IMR-90 (cell line): ENCODE data around the gene CYB5B. TPM values are rescaled to one million over a fixed set of nuclear protein-coding genes. Genes with fewer than 3 reads are reported as not detected.

Experiments
- ATAC-seq: fragments of 200-7000 bp; cut with Tn5 transposase; 2 replicates; pipeline ENCODE4 v1.9.1; 2020; ENCODE audit warnings: low read depth, mild to moderate bottlenecking, moderate library complexity
- BruUV-seq: library from RNA; stranded (reverse); fragments of 400-500 nt; replicated peaks from 2 replicates; lab custom pipeline; 2021; lab: Mats Ljungman, UMichigan
- CTCF ChIA-PET: fragments of 300-600 bp; formaldehyde crosslinking; extraction: SDS; loops from one replicate; lab custom pipeline; 2021; ENCODE audit warnings: antibody characterized with exemption; lab: Yijun Ruan, JAX
- POLR2A ChIA-PET: fragments of 300-600 bp; sonication (Branson Sonifier 250); formaldehyde crosslinking; loops from one replicate; lab custom pipeline; 2022; ENCODE audit warnings: antibody characterized with exemption; ENCODE audit not compliant: unreplicated experiment; lab: Charles Lee
- DNase-seq: peaks from one replicate; pipeline ENCODE4 v3.0.0; 2013
- H2AFZ ChIP-seq: replicated peaks from 2 replicates; pipeline ENCODE3; 2013; ENCODE audit warnings: low read length, mild to moderate bottlenecking; ENCODE audit not compliant: poor library complexity
- H2AK5ac ChIP-seq: 2 replicates; pipeline ENCODE4 v1.6.1; 2013; ENCODE audit warnings: low read depth, low read length, inconsistent platforms
- H2AK9ac ChIP-seq: replicated peaks from 2 replicates; pipeline ENCODE3; 2013; ENCODE audit warnings: mild to moderate bottlenecking, low read depth, low read length, moderate library complexity; ENCODE audit not compliant: poor library complexity
- H2BK120ac ChIP-seq: 2 replicates; pipeline ENCODE4 v1.6.1; 2013; ENCODE audit warnings: low read depth, low read length, inconsistent platforms
- H2BK15ac ChIP-seq: 3 replicates; pipeline ENCODE4 v1.6.1; 2013; ENCODE audit warnings: low read depth, low read length, inconsistent platforms
- H2BK20ac ChIP-seq: 2 replicates; pipeline ENCODE4 v1.6.1; 2013; ENCODE audit warnings: low read depth, mild to moderate bottlenecking, inconsistent platforms, low read length, moderate library complexity
- H2BK5ac ChIP-seq: 2 replicates; pipeline ENCODE4 v1.6.1; 2013; ENCODE audit warnings: mild to moderate bottlenecking, low read depth, low read length, inconsistent platforms; ENCODE audit not compliant: poor library complexity, severe bottlenecking
- H3K14ac ChIP-seq: replicated peaks from 2 replicates; pipeline ENCODE4 v1.6.1; 2013; ENCODE audit warnings: low read depth, low read length, inconsistent platforms
- H3K18ac ChIP-seq: 2 replicates; pipeline ENCODE4 v1.6.1; 2013; ENCODE audit warnings: low read depth, low read length, control low read depth
- H3K23ac ChIP-seq: 2 replicates; pipeline ENCODE4 v1.6.1; 2013; ENCODE audit warnings: low read depth, low read length, inconsistent platforms
- H3K27ac ChIP-seq: 2 replicates; pipeline ENCODE4 v1.5.1; 2013; ENCODE audit warnings: mild to moderate bottlenecking, control low read depth, low read length; ENCODE audit not compliant: insufficient read depth
- H3K27me3 ChIP-seq: 2 replicates; pipeline ENCODE4 v1.6.1; 2013; ENCODE audit warnings: low read length; ENCODE audit not compliant: control insufficient read depth, insufficient read depth
- H3K36me3 ChIP-seq: 2 replicates; pipeline ENCODE4 v1.6.1; 2013; ENCODE audit warnings: low read length, mixed read lengths; ENCODE audit not compliant: control insufficient read depth, insufficient read depth
- H3K4ac ChIP-seq: 2 replicates; pipeline ENCODE4 v1.6.1; 2013; ENCODE audit warnings: low read depth, low read length, inconsistent platforms
- H3K4me1 ChIP-seq: 2 replicates; pipeline ENCODE4 v1.6.1; 2013; ENCODE audit warnings: low read length, mixed read lengths; ENCODE audit not compliant: control insufficient read depth, insufficient read depth
- H3K4me2 ChIP-seq: 2 replicates; pipeline ENCODE4 v1.6.1; 2013; ENCODE audit warnings: low read depth, mild to moderate bottlenecking, control low read depth, low read length, moderate library complexity
- H3K4me3 ChIP-seq: 2 replicates; pipeline ENCODE4 v1.5.1; 2013; ENCODE audit warnings: low read depth, mild to moderate bottlenecking, control low read depth, low read length, moderate library complexity; ENCODE audit not compliant: insufficient read depth
- H3K56ac ChIP-seq: 2 replicates; pipeline ENCODE4 v1.6.1; 2013; ENCODE audit warnings: low read length, inconsistent platforms; ENCODE audit not compliant: insufficient read depth; ENCODE audit errors: extremely low read depth
- H3K79me1 ChIP-seq, 2 experiments: 2 replicates each; pipeline ENCODE4 v1.6.1; 2013; ENCODE audit warnings: low read length in 2 of 2, inconsistent platforms in 1 of 2, low read depth in 1 of 2
- H3K9ac ChIP-seq: 2 replicates; pipeline ENCODE4 v1.6.1; 2013; ENCODE audit warnings: low read depth, low read length, control low read depth
- H3K9me1 ChIP-seq: 2 replicates; pipeline ENCODE4 v1.6.1; 2013; ENCODE audit warnings: low read length, inconsistent platforms; ENCODE audit not compliant: insufficient read depth
- H3K9me3 ChIP-seq: 2 replicates; pipeline ENCODE4 v1.6.1; 2013; ENCODE audit warnings: low read length; ENCODE audit not compliant: control insufficient read depth, insufficient read depth
- H4K20me1 ChIP-seq: 2 replicates; pipeline ENCODE4 v1.6.1; 2013; ENCODE audit warnings: low read length, inconsistent platforms; ENCODE audit not compliant: insufficient read depth
- H4K5ac ChIP-seq: 2 replicates; pipeline ENCODE4 v1.6.1; 2013; ENCODE audit warnings: mild to moderate bottlenecking, low read depth, low read length, control low read depth
- H4K8ac ChIP-seq, 2 experiments: 2 replicates each; pipeline ENCODE4 v1.6.1; 2013; ENCODE audit warnings: low read depth in 2 of 2, low read length in 2 of 2, control low read depth in 1 of 2, inconsistent platforms in 1 of 2
- H4K91ac ChIP-seq: 2 replicates; pipeline ENCODE4 v1.6.1; 2013; ENCODE audit warnings: low read depth, low read length, inconsistent platforms; ENCODE audit not compliant: insufficient read depth
- BHLHE40 ChIP-seq: fragments of 150-350 bp; IDR thresholded peaks from 2 replicates; pipeline ENCODE4 v1.6.1; 2016; ENCODE audit warnings: mild to moderate bottlenecking, low read depth, low read length
- CEBPB ChIP-seq: IDR thresholded peaks from 2 replicates; pipeline ENCODE4 v1.6.1; 2012; ENCODE audit warnings: low read depth, low read length, improper control_type of control experiment
- ELK1 ChIP-seq: fragments of 150-350 bp; IDR thresholded peaks from 2 replicates; pipeline ENCODE4 v1.6.1; 2016; ENCODE audit warnings: low read depth, mild to moderate bottlenecking, low read length, moderate library complexity, borderline replicate concordance
- FOS ChIP-seq: fragments of 150-350 bp; IDR thresholded peaks from 2 replicates; pipeline ENCODE4 v1.6.1; 2016; ENCODE audit warnings: low read depth, low read length
- NFE2L2 ChIP-seq: fragments of 150-350 bp; IDR thresholded peaks from 2 replicates; pipeline ENCODE4 v1.6.1; 2016; ENCODE audit warnings: low read depth, mild to moderate bottlenecking, low read length
- POLR2A ChIP-seq: IDR thresholded peaks from 2 replicates; pipeline ENCODE4 v1.6.1; 2012; ENCODE audit warnings: mild to moderate bottlenecking, low read depth, low read length
- RAD21 ChIP-seq: IDR thresholded peaks from 2 replicates; pipeline ENCODE4 v1.6.1; 2012; ENCODE audit warnings: low read length, improper control_type of control experiment
- RFX5 ChIP-seq: IDR thresholded peaks from 2 replicates; pipeline ENCODE4 v1.8.0; 2012; ENCODE audit warnings: low read depth, mild to moderate bottlenecking, low read length, moderate library complexity
- WGBS, 2 experiments: methylation state at CpG; one replicate each; pipeline versions ENCODE4 v1.1.5 to v1.1.7; 2013; ENCODE audit warnings: missing lambda C conversion rate in 2 of 2; ENCODE audit not compliant: insufficient read length in 1 of 2; ENCODE audit errors: extremely low coverage in 2 of 2; 5-methylcytosine and 5-hydroxymethylcytosine counted together
- dilution Hi-C: fragments of 300-500 bp; cut with HindIII; formaldehyde crosslinking; loops from one replicate; pipeline ENCODE4 v1.14.3; 2018; ENCODE audit warnings: low sequenced_read_pairs; ENCODE audit not compliant: unreplicated experiment
- in situ Hi-C: fragments of 300-500 bp; cut with MboI; formaldehyde crosslinking; loops from 3 replicates; pipeline ENCODE4 v1.14.3; 2019; ENCODE audit warnings: low sequenced_read_pairs, inconsistent platforms, mixed read lengths
- intact Hi-C: fragments of 100-400 bp; cut with micrococcal nuclease; formaldehyde crosslinking; loops from 2 replicates; pipeline ENCODE4 v1.10.0; 2022
- polyA plus RNA-seq, 3 experiments: library from polyadenylated mRNA; depleted of rRNA; stranded (reverse); fragments of >200 nt; gene quantifications; 2 replicates each; pipeline ENCODE4 v1.2.3, GENCODE V29; 2012; ENCODE audit warnings: low replicate concordance in 1 of 3
- total RNA-seq: library from RNA; depleted of rRNA; stranded (reverse); fragments of >200 nt; gene quantifications from 2 replicates; pipeline ENCODE4 v1.2.3, GENCODE V29; 2012

The CYB5B gene
- total and polyA plus RNA-seq, 2 of the 4 experiments (the other 2 are of a cell fraction), result 100 to 102 TPM

- Histone ChIP-seq H3K79me1 (peaks cover 28 to 42% of the 10 kb centered on the region in 2 experiments), H2BK120ac (no peak overlapping the region), H3K9me1 (peaks cover 2% of the 10 kb centered on the region), H2AK9ac (no peak overlapping the region), H4K8ac (no peak overlapping the region), H4K91ac (no peak overlapping the region), H2BK5ac (no peak overlapping the region), H2BK15ac (no peak overlapping the region), H4K5ac (no peak overlapping the region), H3K27me3 (no peaks in the 10 kb centered on the region), H3K27ac (no peak overlapping the region), H3K9ac (no peak overlapping the region), H2AK5ac (no peak overlapping the region), H3K4ac (no peak overlapping the region), H2BK20ac (no peak overlapping the region), H3K4me2 (no peak overlapping the region), H4K20me1 (0 out of 2 replicates have a peak, but pooled peaks cover 1% of the 10 kb centered on the region), H3K23ac (no peak overlapping the region), H3K4me3 (no peak overlapping the region), H3K36me3 (peaks cover 18% of the 10 kb centered on the region), H3K56ac (no peak overlapping the region), H3K4me1 (no peaks in the 10 kb centered on the region), H2AFZ (no peak overlapping the region), H3K18ac (no peak overlapping the region), H3K9me3 (no peaks in the 10 kb centered on the region), H3K14ac (no peak overlapping the region)
- ATAC-seq, result no peak
- ChIA-PET CTCF (no interaction called here), POLR2A (interaction anchor here (0.5 to 0.6 kb wide), 3 partner anchors 17 to 286 kb away, joined by 3 to 7 read pairs (median 4); no protein-coding TSS in a partner anchor)
- dilution Hi-C loops, result no loop called here
- intact Hi-C loops, result no loop called here
- in situ Hi-C loops, result no loop called here
- peak; percentile 6 for DNase-seq
- BruUV-seq, result no TSS peak
- TF ChIP-seq NFE2L2 (no peak), FOS (no peak), RAD21 (no peak), BHLHE40 (no peak), CEBPB (no peak), ELK1 (no peak), POLR2A (no peak), RFX5 (no peak)
- WGBS, 2 experiments, result no CpG with 5 or more reads among the region's 1 CpG
Measured at GRCh38 chr16:69378760-69379159, 45.7 kb upstream of the CYB5B start.
